Fibroblast of lung (primary cell): ENCODE results near the gene TEKT3. TPM values are rescaled to one million over a fixed set of nuclear protein-coding genes. Genes with fewer than 3 reads are reported as not detected.
A peak's percentile ranks its signal among the peaks of the same experiment; 100 is the strongest.

Source experiments
- DNase-seq, 2 donors: peaks; one replicate each; pipeline versions ENCODE4 v3.0.0 to v3.0.0-alpha.2; 2010; ENCODE audit warnings: low read depth in 2 of 2
- H2AFZ ChIP-seq: 2 replicates; pipeline ENCODE4 v1.5.1; 2012; ENCODE audit warnings: low read length, control low read depth, inconsistent platforms
- H3K27ac ChIP-seq: 2 replicates; pipeline ENCODE4 v1.5.1; 2011; ENCODE audit warnings: low read length, control low read depth; ENCODE audit not compliant: insufficient read depth
- H3K27me3 ChIP-seq: 2 replicates; pipeline ENCODE4 v1.5.1; 2011; ENCODE audit warnings: mild to moderate bottlenecking, low read length; ENCODE audit not compliant: control insufficient read depth, insufficient read depth
- H3K36me3 ChIP-seq: 2 replicates; pipeline ENCODE4 v1.5.1; 2011; ENCODE audit warnings: low read length; ENCODE audit not compliant: control insufficient read depth, insufficient read depth
- H3K4me1 ChIP-seq: 2 replicates; pipeline ENCODE4 v1.5.1; 2011; ENCODE audit warnings: low read length; ENCODE audit not compliant: control insufficient read depth, insufficient read depth; ENCODE audit errors: extremely low read depth
- H3K4me2 ChIP-seq: 2 replicates; pipeline ENCODE4 v1.5.1; 2011; ENCODE audit warnings: low read length, control low read depth; ENCODE audit not compliant: insufficient read depth; ENCODE audit errors: extremely low read depth
- H3K4me3 ChIP-seq, 4 experiments: fragments of 200-600 bp in 1 of 4; sonication (generic) in 1 of 4; replicated peaks in 1 of 4; 2 replicates each; pipeline ENCODE4 v1.5.1; 2011 to 2016; ENCODE audit warnings: low read length in 4 of 4, low read depth in 3 of 4, mild to moderate bottlenecking in 3 of 4, control low read depth in 2 of 4, inconsistent platforms in 1 of 4, mixed read lengths in 1 of 4; ENCODE audit not compliant: insufficient read depth in 1 of 4; ENCODE audit errors: control extremely low read depth in 1 of 4
- H3K79me2 ChIP-seq: 2 replicates; pipeline ENCODE4 v1.5.1; 2012; ENCODE audit warnings: mild to moderate bottlenecking, low read length, inconsistent platforms; ENCODE audit not compliant: control insufficient read depth, insufficient read depth
- H3K9ac ChIP-seq: 2 replicates; pipeline ENCODE4 v1.5.1; 2011; ENCODE audit warnings: mild to moderate bottlenecking, low read length, control low read depth; ENCODE audit not compliant: insufficient read depth
- H3K9me3 ChIP-seq: 2 replicates; pipeline ENCODE4 v1.5.1; 2012; ENCODE audit warnings: low read depth, low read length; ENCODE audit not compliant: control insufficient read depth, insufficient read depth
- H4K20me1 ChIP-seq: 2 replicates; pipeline ENCODE4 v1.5.1; 2011; ENCODE audit warnings: low read length; ENCODE audit not compliant: control insufficient read depth, insufficient read depth; ENCODE audit errors: extremely low read depth
- CTCF ChIP-seq, 2 donors: IDR thresholded peaks in 1 of 2; conservative IDR thresholded peaks in 1 of 2; 1 replicate in 1 of 2; 2 replicates in 1 of 2; pipeline ENCODE4 v1.5.1; 2011 to 2012; ENCODE audit warnings: low read length in 2 of 2, control low read depth in 1 of 2, inconsistent platforms in 1 of 2, low read depth in 1 of 2, mild to moderate bottlenecking in 1 of 2
- EZH2 ChIP-seq: IDR thresholded peaks from 2 replicates; pipeline ENCODE4 v1.5.1; 2012; ENCODE audit warnings: low read length, control low read depth, mild to moderate bottlenecking; ENCODE audit errors: missing control alignments
- polyA plus RNA-seq, 2 donors: library from polyadenylated mRNA; depleted of rRNA in 1 of 2; stranded (reverse) in 1 of 2; unstranded in 1 of 2; fragments of >200 nt; gene quantifications; 2 replicates each; pipeline ENCODE4 v1.2.1, GENCODE V29; 2011 to 2012; ENCODE audit warnings: missing spikeins in 1 of 2
- total RNA-seq: library from RNA; depleted of rRNA; stranded (reverse); fragments of >200 nt; gene quantifications from 2 replicates; pipeline ENCODE4 v1.2.1, GENCODE V29; 2014

TEKT3 gene
- total and polyA plus RNA-seq, 2 donors (not counting 1 experiment from before 2014, with no cell fraction given) = 0.33 to 0.52 TPM

- Histone ChIP-seq H3K9ac (no peak overlapping the region), H3K79me2 (no peaks in the 10 kb centered on the region), H4K20me1 (no peaks in the 10 kb centered on the region), H3K36me3 (no peaks in the 10 kb centered on the region), H2AFZ (no peak overlapping the region), H3K4me3 (no peak overlapping the region), H3K9me3 (no peaks in the 10 kb centered on the region), H3K4me1 (peaks cover 7% of the 10 kb centered on the region), H3K4me2 (no peak overlapping the region), H3K27ac (no peak overlapping the region), H3K27me3 (no peaks in the 10 kb centered on the region)
- peak in 1 of 2 donors; percentile 50 for DNase-seq
- TF ChIP-seq EZH2 (no peak), CTCF (conservative IDR thresholded peaks at IDR 0.05 in 1 of 2, IDR thresholded peaks at IDR 0.05 in 1 of 2; ENCODE audit: low read depth in 1 of 2, low read length in 2 of 2) (no peak)
These were observed 43.9 kb upstream of the TEKT3 start for GRCh38 chr17:15385305-15385704.

GRCh38 chr17:15384142-15384787 lies 42.9 kb upstream of the TEKT3 start:
- H3K79me2 ChIP-seq = no peaks in the 10 kb centered on the region
- no peaks in the 10 kb centered on the region for H3K27me3 ChIP-seq
- peak overlapping the region; percentile 69 for H3K27ac ChIP-seq
- peak overlapping the region; percentile 47 to 53 (median 50) for H3K4me3 ChIP-seq
- peak overlapping the region; percentile 98 for H2AFZ ChIP-seq
- DNase-seq = peak in 1 of 2 donors; percentile 77
- no peaks in the 10 kb centered on the region for H3K36me3 ChIP-seq
- H4K20me1 ChIP-seq = no peaks in the 10 kb centered on the region
- peak overlapping the region; percentile 97 for H3K4me2 ChIP-seq
- no peak for TF ChIP-seq EZH2
- TF ChIP-seq CTCF (conservative IDR thresholded peaks at IDR 0.05 in 1 of 2, IDR thresholded peaks at IDR 0.05 in 1 of 2; ENCODE audit: low read depth in 1 of 2, low read length in 2 of 2) = no peak
- H3K9me3 ChIP-seq = no peaks in the 10 kb centered on the region
- H3K9ac ChIP-seq = peak overlapping the region; percentile 54
- H3K4me1 ChIP-seq = peaks cover 7% of the 10 kb centered on the region

- Histone ChIP-seq H4K20me1 (no peaks in the 10 kb centered on the region), H2AFZ (no peak overlapping the region), H3K27me3 (no peaks in the 10 kb centered on the region), H3K9me3 (no peaks in the 10 kb centered on the region), H3K36me3 (no peaks in the 10 kb centered on the region), H3K4me2 (no peak overlapping the region), H3K9ac (no peak overlapping the region), H3K4me3 (no peak overlapping the region), H3K27ac (no peak overlapping the region), H3K4me1 (peaks cover 7% of the 10 kb centered on the region), H3K79me2 (no peaks in the 10 kb centered on the region)
- no peak for DNase-seq
- TF ChIP-seq CTCF (conservative IDR thresholded peaks at IDR 0.05 in 1 of 2, IDR thresholded peaks at IDR 0.05 in 1 of 2; ENCODE audit: low read depth in 1 of 2, low read length in 2 of 2) (no peak), EZH2 (no peak)
These were observed 41.5 kb upstream of the TEKT3 start for GRCh38 chr17:15382914-15383313.
